ENCODE measurements around the gene SEMA7A.

DNA sequence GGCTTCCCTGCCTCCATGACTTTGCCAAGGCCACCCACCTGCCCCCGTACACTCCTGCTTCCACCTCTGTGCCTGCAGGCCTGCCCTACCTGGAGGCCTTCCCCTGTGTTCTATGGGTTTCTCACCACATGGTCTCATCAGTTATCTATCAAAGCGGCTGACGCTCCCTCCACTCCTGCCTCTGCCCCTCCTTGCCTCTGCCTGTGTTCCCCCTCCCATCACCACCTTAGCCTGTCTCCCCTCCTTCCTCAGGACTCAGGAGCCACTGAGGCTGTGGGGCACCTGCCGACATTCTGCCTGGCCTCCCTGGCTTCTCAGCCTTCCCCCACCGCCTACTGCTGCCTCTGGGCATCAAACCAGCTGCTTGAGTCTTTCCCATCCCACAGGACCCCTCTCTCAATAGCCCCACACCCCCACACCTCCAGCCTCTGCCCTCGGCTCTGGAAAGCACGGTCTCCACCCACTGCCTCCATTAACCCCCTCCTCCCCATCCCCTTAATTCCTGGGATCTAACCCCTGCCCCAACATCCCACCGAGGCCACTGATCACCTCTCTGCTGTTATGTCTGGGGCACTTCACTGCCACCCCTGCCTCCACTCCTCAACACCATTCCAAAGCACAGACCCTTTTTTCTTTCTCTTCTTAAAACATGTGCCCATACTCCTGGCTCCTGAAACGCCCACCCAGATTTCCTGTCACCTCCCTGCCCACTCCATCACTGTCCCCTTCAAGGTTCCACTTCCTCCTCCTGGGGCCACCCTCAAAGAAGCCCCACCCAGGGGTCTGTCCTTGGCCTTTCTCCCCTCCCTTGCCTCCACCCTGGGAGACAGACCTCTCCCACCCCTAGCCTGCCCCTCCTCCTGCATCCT lies 41.9 kb downstream of the SEMA7A start:
- TF ChIP-seq NFATC3 (IDR thresholded peaks at IDR 0.05) (no peak), NFXL1 (CRISPR knock-in tag; IDR thresholded peaks at IDR 0.05) (no peak), TEAD4 (IDR thresholded peaks at IDR 0.05; ENCODE audit: low read length) (no peak), TEAD4 (CRISPR knock-in tag; IDR thresholded peaks at IDR 0.05; ENCODE audit: borderline replicate concordance) (no peak), ELF1 (tag; IDR thresholded peaks at IDR 0.05) (no peak), ESRRB (CRISPR knock-in tag; IDR thresholded peaks at IDR 0.05; ENCODE audit: borderline replicate concordance) (no peak), MTA1 (IDR thresholded peaks at IDR 0.05; ENCODE audit: borderline replicate concordance) (no peak), NR3C1 (CRISPR knock-in tag; IDR thresholded peaks at IDR 0.05) (no peak), IRF2 (CRISPR knock-in tag; IDR thresholded peaks at IDR 0.05) (no peak)
- TF ChIP-seq, protein P1, sequence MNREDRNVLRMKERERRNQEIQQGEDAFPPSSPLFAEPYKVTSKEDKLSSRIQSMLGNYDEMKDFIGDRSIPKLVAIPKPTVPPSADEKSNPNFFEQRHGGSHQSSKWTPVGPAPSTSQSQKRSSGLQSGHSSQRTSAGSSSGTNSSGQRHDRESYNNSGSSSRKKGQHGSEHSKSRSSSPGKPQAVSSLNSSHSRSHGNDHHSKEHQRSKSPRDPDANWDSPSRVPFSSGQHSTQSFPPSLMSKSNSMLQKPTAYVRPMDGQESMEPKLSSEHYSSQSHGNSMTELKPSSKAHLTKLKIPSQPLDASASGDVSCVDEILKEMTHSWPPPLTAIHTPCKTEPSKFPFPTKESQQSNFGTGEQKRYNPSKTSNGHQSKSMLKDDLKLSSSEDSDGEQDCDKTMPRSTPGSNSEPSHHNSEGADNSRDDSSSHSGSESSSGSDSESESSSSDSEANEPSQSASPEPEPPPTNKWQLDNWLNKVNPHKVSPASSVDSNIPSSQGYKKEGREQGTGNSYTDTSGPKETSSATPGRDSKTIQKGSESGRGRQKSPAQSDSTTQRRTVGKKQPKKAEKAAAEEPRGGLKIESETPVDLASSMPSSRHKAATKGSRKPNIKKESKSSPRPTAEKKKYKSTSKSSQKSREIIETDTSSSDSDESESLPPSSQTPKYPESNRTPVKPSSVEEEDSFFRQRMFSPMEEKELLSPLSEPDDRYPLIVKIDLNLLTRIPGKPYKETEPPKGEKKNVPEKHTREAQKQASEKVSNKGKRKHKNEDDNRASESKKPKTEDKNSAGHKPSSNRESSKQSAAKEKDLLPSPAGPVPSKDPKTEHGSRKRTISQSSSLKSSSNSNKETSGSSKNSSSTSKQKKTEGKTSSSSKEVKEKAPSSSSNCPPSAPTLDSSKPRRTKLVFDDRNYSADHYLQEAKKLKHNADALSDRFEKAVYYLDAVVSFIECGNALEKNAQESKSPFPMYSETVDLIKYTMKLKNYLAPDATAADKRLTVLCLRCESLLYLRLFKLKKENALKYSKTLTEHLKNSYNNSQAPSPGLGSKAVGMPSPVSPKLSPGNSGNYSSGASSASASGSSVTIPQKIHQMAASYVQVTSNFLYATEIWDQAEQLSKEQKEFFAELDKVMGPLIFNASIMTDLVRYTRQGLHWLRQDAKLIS (CRISPR knock-in tag; IDR thresholded peaks at IDR 0.05): no peak
- TF ChIP-seq, protein P2, sequence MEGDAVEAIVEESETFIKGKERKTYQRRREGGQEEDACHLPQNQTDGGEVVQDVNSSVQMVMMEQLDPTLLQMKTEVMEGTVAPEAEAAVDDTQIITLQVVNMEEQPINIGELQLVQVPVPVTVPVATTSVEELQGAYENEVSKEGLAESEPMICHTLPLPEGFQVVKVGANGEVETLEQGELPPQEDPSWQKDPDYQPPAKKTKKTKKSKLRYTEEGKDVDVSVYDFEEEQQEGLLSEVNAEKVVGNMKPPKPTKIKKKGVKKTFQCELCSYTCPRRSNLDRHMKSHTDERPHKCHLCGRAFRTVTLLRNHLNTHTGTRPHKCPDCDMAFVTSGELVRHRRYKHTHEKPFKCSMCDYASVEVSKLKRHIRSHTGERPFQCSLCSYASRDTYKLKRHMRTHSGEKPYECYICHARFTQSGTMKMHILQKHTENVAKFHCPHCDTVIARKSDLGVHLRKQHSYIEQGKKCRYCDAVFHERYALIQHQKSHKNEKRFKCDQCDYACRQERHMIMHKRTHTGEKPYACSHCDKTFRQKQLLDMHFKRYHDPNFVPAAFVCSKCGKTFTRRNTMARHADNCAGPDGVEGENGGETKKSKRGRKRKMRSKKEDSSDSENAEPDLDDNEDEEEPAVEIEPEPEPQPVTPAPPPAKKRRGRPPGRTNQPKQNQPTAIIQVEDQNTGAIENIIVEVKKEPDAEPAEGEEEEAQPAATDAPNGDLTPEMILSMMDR (IDR thresholded peaks at IDR 0.05 in 2 of 3, conservative IDR thresholded peaks at IDR 0.05 in 1 of 3; ENCODE audit: insufficient read depth in 2 of 3, low read depth in 1 of 3, low read length in 3 of 3): no peak
- TF ChIP-seq, protein P3, sequence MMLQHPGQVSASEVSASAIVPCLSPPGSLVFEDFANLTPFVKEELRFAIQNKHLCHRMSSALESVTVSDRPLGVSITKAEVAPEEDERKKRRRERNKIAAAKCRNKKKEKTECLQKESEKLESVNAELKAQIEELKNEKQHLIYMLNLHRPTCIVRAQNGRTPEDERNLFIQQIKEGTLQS (IDR thresholded peaks at IDR 0.05): no peak
- TF ChIP-seq, protein P3 (CRISPR knock-in tag; conservative IDR thresholded peaks at IDR 0.05): no peak

Data from K562 (cell line).